Measurements from ENCODE around the gene SMARCE1. TPM values are rescaled to one million over a fixed set of nuclear protein-coding genes. Genes with fewer than 3 reads are reported as not detected.

Gene SMARCE1
- total and polyA plus RNA-seq, 9 of the 15 experiments (the other 6 are each of a cell fraction or from before 2014, with no cell fraction given), result 64.1 to 142 (median 114) TPM

DNA sequence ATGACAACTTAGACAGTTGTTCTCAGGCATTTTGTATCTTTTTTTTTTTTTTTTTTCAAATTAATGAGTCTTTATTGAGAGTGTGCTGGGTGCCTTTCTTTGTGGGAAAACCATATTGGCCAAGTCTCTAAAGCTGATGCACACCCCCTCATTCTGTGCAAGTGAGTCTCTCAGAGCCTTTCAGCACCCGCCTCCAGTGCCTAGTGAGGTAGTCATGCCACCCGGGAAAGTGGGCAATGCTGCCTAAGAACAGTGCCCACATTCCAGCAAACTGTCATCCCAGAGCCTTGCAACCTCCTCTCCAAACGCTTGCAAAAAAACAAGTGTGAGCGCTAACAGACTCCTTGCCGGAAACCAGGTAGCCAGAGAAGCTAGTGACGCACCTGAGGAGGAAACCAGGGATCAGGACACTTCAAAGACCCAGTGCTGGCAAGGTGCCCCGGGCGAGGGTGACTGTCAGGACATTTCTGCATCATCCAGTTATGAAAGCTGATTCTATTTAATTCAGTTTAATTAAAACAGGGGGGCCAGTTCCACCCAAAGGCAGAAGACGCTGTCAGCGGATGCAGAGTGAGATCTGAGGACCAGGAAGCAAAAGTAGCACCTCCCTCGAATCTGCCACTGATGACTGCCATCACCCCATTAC is 34.9 kb downstream of the SMARCE1 start:
- no peak overlapping the region for H2AFZ ChIP-seq (ENCODE audit: low read depth, low read length)
- FAIRE-seq, result no peak
- in situ Hi-C loops (cut with MboI) (loop anchor here (25.0 kb wide), 1 partner anchor 1050 kb away; no protein-coding TSS in a partner anchor), intact Hi-C loops (cut with micrococcal nuclease) (loop anchor here (10.0 kb wide), 1 partner anchor 292 kb away; no protein-coding TSS in a partner anchor)
- 3% methylated on average over 11 of the region's 11 CpGs for WGBS (ENCODE audit: insufficient coverage, low coverage, missing lambda C conversion rate)
- no peak for ATAC-seq
- no peaks in the 10 kb centered on the region for H4K20me1 ChIP-seq (replicated peaks; ENCODE audit: control insufficient read depth, insufficient read depth, low read length)
- no peaks in the 10 kb centered on the region for H3K9me1 ChIP-seq (ENCODE audit: control insufficient read depth, insufficient read depth, low read length)
- TF ChIP-seq ZNF384 (IDR thresholded peaks at IDR 0.05; ENCODE audit: low read depth, low read length), result peak; percentile 76
- TF ChIP-seq, protein P1, sequence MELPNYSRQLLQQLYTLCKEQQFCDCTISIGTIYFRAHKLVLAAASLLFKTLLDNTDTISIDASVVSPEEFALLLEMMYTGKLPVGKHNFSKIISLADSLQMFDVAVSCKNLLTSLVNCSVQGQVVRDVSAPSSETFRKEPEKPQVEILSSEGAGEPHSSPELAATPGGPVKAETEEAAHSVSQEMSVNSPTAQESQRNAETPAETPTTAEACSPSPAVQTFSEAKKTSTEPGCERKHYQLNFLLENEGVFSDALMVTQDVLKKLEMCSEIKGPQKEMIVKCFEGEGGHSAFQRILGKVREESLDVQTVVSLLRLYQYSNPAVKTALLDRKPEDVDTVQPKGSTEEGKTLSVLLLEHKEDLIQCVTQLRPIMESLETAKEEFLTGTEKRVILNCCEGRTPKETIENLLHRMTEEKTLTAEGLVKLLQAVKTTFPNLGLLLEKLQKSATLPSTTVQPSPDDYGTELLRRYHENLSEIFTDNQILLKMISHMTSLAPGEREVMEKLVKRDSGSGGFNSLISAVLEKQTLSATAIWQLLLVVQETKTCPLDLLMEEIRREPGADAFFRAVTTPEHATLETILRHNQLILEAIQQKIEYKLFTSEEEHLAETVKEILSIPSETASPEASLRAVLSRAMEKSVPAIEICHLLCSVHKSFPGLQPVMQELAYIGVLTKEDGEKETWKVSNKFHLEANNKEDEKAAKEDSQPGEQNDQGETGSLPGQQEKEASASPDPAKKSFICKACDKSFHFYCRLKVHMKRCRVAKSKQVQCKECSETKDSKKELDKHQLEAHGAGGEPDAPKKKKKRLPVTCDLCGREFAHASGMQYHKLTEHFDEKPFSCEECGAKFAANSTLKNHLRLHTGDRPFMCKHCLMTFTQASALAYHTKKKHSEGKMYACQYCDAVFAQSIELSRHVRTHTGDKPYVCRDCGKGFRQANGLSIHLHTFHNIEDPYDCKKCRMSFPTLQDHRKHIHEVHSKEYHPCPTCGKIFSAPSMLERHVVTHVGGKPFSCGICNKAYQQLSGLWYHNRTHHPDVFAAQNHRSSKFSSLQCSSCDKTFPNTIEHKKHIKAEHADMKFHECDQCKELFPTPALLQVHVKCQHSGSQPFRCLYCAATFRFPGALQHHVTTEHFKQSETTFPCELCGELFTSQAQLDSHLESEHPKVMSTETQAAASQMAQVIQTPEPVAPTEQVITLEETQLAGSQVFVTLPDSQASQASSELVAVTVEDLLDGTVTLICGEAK (IDR thresholded peaks at IDR 0.05), result peak; percentile 82
- TF ChIP-seq, protein P1 (CRISPR knock-in tag; IDR thresholded peaks at IDR 0.05), result no peak
- no peak for TF ChIP-seq TFAM (CRISPR knock-in tag; conservative IDR thresholded peaks at IDR 0.05)
- peaks cover 8 to 46% of the 10 kb centered on the region in 2 experiments for H3K27me3 ChIP-seq (ENCODE audit: control insufficient read depth in 2 of 2, insufficient read depth in 2 of 2, low read length in 2 of 2)
- no peak overlapping the region for H3K4me3 ChIP-seq
- no peak for DNase-seq (ENCODE audit: extremely low read depth in 1 of 4, low spot score in 3 of 4)
- H3K4me2 ChIP-seq (ENCODE audit: insufficient read depth, low read length), result no peak overlapping the region
- H3K9me3 ChIP-seq (replicated peaks; ENCODE audit: control insufficient read depth, insufficient read depth, low read depth, low read length), result no peaks in the 10 kb centered on the region
- no peak overlapping the region for H3K9ac ChIP-seq (ENCODE audit: insufficient read depth in 1 of 2, low read depth in 2 of 2, low read length in 2 of 2)
- H3K4me1 ChIP-seq (replicated peaks in 1 of 2; ENCODE audit: control insufficient read depth in 2 of 2, insufficient read depth in 2 of 2, low read length in 2 of 2), result no peaks in the 10 kb centered on the region
- H3K79me2 ChIP-seq (ENCODE audit: control insufficient read depth, insufficient read depth, low read length), result no peaks in the 10 kb centered on the region
- no peaks in the 10 kb centered on the region for H3K36me3 ChIP-seq (ENCODE audit: control insufficient read depth, insufficient read depth, low read length)
- H3K27ac ChIP-seq (ENCODE audit: extremely low read depth, low read depth, low read length), result no peak overlapping the region
- no TSS peak for BruUV-seq (replicated peaks)
- POLR2A ChIA-PET, result interaction anchor here (1.1 to 3.5 kb wide), 2 partner anchors 14 to 21 kb away, joined by 3 to 19 read pairs; no protein-coding TSS in a partner anchor
- CTCF ChIA-PET (ENCODE audit: low intra/inter-chr PET ratio), result no interaction called here
